HEK293 (cell line): ENCODE measurements around the gene BMPR1A.

Experiments used
- CTCF ChIA-PET: fragments of 350-600 bp; formaldehyde crosslinking; extraction: SDS; loops from one replicate; lab custom pipeline; 2021; ENCODE audit warnings: antibody characterized with exemption; lab: Yijun Ruan, JAX
- POLR2A ChIA-PET: fragments of 300-600 bp; formaldehyde crosslinking; extraction: SDS; loops from one replicate; lab custom pipeline; 2020; ENCODE audit warnings: antibody characterized with exemption, inconsistent platforms; lab: Yijun Ruan, JAX
- H3K27ac ChIP-seq: fragments of 200-500 bp; sonication (Bioruptor generic); 2 replicates; pipeline ENCODE4 v1.5.1; 2014; ENCODE audit warnings: low read depth, low read length, control low read depth, inconsistent platforms; ENCODE audit errors: extremely low read depth
- H3K36me3 ChIP-seq, 2 experiments: fragments of 200-500 bp in 1 of 2; sonication (Bioruptor generic) in 1 of 2; 1 replicate in 1 of 2; 2 replicates in 1 of 2; pipeline ENCODE4 v1.5.1; 2014 to 2017; ENCODE audit warnings: inconsistent platforms in 2 of 2, low read length in 2 of 2; ENCODE audit not compliant: control insufficient read depth in 2 of 2, insufficient read depth in 1 of 2
- H3K4me1 ChIP-seq: fragments of 200-500 bp; sonication (Bioruptor generic); 2 replicates; pipeline ENCODE4 v1.5.1; 2014; ENCODE audit warnings: mild to moderate bottlenecking, low read length, inconsistent platforms; ENCODE audit not compliant: control insufficient read depth, insufficient read depth
- H3K4me3 ChIP-seq: 2 replicates; pipeline ENCODE4 v1.5.1; 2011; ENCODE audit warnings: low read depth, mild to moderate bottlenecking, control low read depth, low read length, moderate library complexity
- H3K9me3 ChIP-seq: fragments of 200-500 bp; sonication (Bioruptor generic); 2 replicates; pipeline ENCODE4 v1.5.1; 2014; ENCODE audit warnings: low read depth, low read length, inconsistent platforms; ENCODE audit not compliant: control insufficient read depth, insufficient read depth
- GLIS1 ChIP-seq: fragments of 450-650 bp; formaldehyde crosslinking; IDR thresholded peaks from 2 replicates; pipeline ENCODE4 v1.5.1; 2016; ENCODE audit warnings: missing biosample characterization, missing genetic modification characterization
- KLF16 ChIP-seq: fragments of 450-650 bp; formaldehyde crosslinking; IDR thresholded peaks from 2 replicates; pipeline ENCODE4 v1.5.1; 2017; ENCODE audit warnings: missing biosample characterization, missing genetic modification characterization
- MZF1 ChIP-seq: fragments of 450-650 bp; formaldehyde crosslinking; IDR thresholded peaks from 2 replicates; pipeline ENCODE4 v1.5.1; 2017; ENCODE audit warnings: missing biosample characterization, missing genetic modification characterization, borderline replicate concordance
- ZNF140 ChIP-seq: fragments of 450-650 bp; formaldehyde crosslinking; IDR thresholded peaks from 2 replicates; pipeline ENCODE4 v1.5.1; 2016; ENCODE audit warnings: missing biosample characterization, missing genetic modification characterization
- ZNF146 ChIP-seq: fragments of 450-650 bp; formaldehyde crosslinking; IDR thresholded peaks from 2 replicates; pipeline ENCODE4 v1.5.1; 2016; ENCODE audit warnings: missing biosample characterization, missing genetic modification characterization
- ZNF16 ChIP-seq: fragments of 450-650 bp; formaldehyde crosslinking; IDR thresholded peaks from 2 replicates; pipeline ENCODE4 v1.5.1; 2016; ENCODE audit warnings: low read depth, missing biosample characterization, missing genetic modification characterization
- ZNF24 ChIP-seq: fragments of 450-650 bp; formaldehyde crosslinking; IDR thresholded peaks from 2 replicates; pipeline ENCODE4 v1.5.1; 2016; ENCODE audit warnings: missing biosample characterization, missing genetic modification characterization
- ZNF600 ChIP-seq: fragments of 450-650 bp; formaldehyde crosslinking; IDR thresholded peaks from 2 replicates; pipeline ENCODE4 v1.5.1; 2016; ENCODE audit warnings: missing biosample characterization, missing genetic modification characterization
- ZNF768 ChIP-seq: fragments of 450-650 bp; formaldehyde crosslinking; IDR thresholded peaks from 2 replicates; pipeline ENCODE4 v1.5.1; 2018; ENCODE audit warnings: missing biosample characterization, mild to moderate bottlenecking, missing genetic modification characterization
- ZNF791 ChIP-seq: fragments of 450-650 bp; formaldehyde crosslinking; IDR thresholded peaks from 2 replicates; pipeline ENCODE4 v1.5.1; 2016; ENCODE audit warnings: missing biosample characterization, missing genetic modification characterization
- TF ChIP-seq, protein P1 (sequence below): fragments of 450-650 bp; formaldehyde crosslinking; IDR thresholded peaks from 2 replicates; pipeline ENCODE4 v1.5.1; 2016; ENCODE audit warnings: missing biosample characterization, missing genetic modification characterization
- TF ChIP-seq, protein P2 (sequence below): fragments of 450-650 bp; formaldehyde crosslinking; IDR thresholded peaks from 2 replicates; pipeline ENCODE4 v1.5.1; 2017; ENCODE audit warnings: missing biosample characterization, missing genetic modification characterization
- TF ChIP-seq, protein P3 (sequence below): fragments of 450-650 bp; formaldehyde crosslinking; IDR thresholded peaks from 2 replicates; pipeline ENCODE4 v1.5.1; 2016; ENCODE audit warnings: missing biosample characterization, missing genetic modification characterization
- TF ChIP-seq, protein P4 (sequence below): fragments of 450-650 bp; formaldehyde crosslinking; IDR thresholded peaks from 2 replicates; pipeline ENCODE4 v1.5.1; 2017; ENCODE audit warnings: missing biosample characterization, mild to moderate bottlenecking, missing genetic modification characterization, moderate library complexity
- TF ChIP-seq, protein P5 (sequence below): fragments of 450-650 bp; formaldehyde crosslinking; IDR thresholded peaks from 2 replicates; pipeline ENCODE4 v1.5.1; 2017; ENCODE audit warnings: missing biosample characterization, missing genetic modification characterization
- TF ChIP-seq, protein P6 (sequence below): fragments of 450-650 bp; formaldehyde crosslinking; IDR thresholded peaks from 2 replicates; pipeline ENCODE4 v1.5.1; 2016; ENCODE audit warnings: missing biosample characterization, missing genetic modification characterization

The BMPR1A gene

DNA sequence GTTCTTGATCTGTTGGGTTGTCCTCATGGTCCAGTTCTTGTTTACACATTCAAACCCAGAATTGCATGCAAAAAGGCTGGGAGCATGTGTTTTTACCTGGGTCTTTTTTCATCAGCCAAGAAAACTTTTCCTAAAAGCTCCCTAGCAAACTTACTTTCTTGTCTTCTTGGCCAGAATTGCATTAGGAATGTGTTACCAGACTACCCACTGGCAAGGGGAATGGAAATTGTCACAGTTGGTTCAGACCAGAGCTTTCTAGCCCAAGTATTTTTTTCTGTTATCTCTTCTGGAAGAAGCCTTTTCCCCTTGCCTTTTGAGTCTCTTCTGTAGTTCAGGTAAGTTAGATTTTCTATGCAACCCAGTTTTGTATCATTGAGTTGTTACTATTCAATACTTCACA is 77.5 kb downstream of the BMPR1A start:
- no peaks in the 10 kb centered on the region for H3K9me3 ChIP-seq
- no peaks in the 10 kb centered on the region; a peak in 1 of 3 replicates for H3K36me3 ChIP-seq
- ChIA-PET CTCF (interaction anchor here (0.6 to 0.7 kb wide), 4 partner anchors 33 to 232 kb away, joined by 3 to 4 read pairs (median 4); no protein-coding TSS in a partner anchor), POLR2A (no interaction called here)
- TF ChIP-seq, protein P1, sequence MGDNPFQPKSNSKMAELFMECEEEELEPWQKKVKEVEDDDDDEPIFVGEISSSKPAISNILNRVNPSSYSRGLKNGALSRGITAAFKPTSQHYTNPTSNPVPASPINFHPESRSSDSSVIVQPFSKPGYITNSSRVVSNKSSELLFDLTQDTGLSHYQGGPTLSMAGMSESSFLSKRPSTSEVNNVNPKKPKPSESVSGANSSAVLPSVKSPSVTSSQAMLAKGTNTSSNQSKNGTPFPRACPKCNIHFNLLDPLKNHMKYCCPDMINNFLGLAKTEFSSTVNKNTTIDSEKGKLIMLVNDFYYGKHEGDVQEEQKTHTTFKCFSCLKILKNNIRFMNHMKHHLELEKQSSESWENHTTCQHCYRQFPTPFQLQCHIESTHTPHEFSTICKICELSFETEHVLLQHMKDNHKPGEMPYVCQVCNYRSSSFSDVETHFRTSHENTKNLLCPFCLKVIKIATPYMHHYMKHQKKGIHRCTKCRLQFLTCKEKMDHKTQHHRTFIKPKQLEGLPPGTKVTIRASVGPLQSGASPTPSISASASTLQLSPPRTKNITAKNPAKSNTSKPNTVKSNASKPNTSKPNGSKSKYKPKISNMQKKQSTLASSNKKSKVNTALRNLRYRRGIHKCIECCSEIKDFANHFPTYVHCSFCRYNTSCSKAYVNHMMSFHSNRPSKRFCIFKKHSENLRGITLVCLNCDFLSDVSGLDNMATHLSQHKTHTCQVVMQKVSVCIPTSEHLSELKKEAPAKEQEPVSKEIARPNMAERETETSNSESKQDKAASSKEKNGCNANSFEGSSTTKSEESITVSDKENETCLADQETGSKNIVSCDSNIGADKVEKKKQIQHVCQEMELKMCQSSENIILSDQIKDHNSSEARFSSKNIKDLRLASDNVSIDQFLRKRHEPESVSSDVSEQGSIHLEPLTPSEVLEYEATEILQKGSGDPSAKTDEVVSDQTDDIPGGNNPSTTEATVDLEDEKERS: no peak
- H3K4me3 ChIP-seq: no peak overlapping the region
- no peak overlapping the region for H3K27ac ChIP-seq
- H3K4me1 ChIP-seq: peaks cover 27% of the 10 kb centered on the region

DNA sequence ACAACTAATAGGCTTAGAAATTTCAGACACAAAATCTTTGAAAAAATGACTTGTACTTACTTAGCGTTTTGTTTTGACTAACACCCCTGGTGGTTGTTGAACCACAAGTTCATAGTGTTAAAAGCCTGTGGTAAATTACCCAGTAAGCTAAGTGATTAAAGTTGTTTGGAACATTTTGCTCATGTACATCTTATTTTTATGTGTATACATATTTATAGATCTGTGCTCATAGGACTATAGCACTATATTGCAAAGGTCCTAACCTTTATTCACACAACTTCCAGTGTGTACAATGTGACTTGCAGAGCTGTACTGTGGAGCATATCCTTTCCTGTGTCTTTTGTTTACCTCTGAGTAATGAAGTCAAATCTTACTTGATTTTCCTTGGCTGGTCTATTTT is 79.6 kb downstream of the BMPR1A start:
- Histone ChIP-seq H3K9me3 (no peaks in the 10 kb centered on the region), H3K36me3 (peaks cover 0 to 6% of the 10 kb centered on the region in 2 experiments; a peak in 2 of 3 replicates), H3K27ac (no peak overlapping the region), H3K4me1 (peaks cover 20% of the 10 kb centered on the region), H3K4me3 (no peak overlapping the region)
- ChIA-PET POLR2A (no interaction called here), CTCF (interaction anchor here (0.6 to 1.0 kb wide), 5 partner anchors 8 to 147 kb away, joined by 3 to 5 read pairs (median 4); no protein-coding TSS in a partner anchor)
- no peak for TF ChIP-seq ZNF140
- TF ChIP-seq, protein P2, sequence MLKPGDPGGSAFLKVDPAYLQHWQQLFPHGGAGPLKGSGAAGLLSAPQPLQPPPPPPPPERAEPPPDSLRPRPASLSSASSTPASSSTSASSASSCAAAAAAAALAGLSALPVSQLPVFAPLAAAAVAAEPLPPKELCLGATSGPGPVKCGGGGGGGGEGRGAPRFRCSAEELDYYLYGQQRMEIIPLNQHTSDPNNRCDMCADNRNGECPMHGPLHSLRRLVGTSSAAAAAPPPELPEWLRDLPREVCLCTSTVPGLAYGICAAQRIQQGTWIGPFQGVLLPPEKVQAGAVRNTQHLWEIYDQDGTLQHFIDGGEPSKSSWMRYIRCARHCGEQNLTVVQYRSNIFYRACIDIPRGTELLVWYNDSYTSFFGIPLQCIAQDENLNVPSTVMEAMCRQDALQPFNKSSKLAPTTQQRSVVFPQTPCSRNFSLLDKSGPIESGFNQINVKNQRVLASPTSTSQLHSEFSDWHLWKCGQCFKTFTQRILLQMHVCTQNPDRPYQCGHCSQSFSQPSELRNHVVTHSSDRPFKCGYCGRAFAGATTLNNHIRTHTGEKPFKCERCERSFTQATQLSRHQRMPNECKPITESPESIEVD (tag by site-specific recombination): peak; percentile 61
- TF ChIP-seq GLIS1 (tag by site-specific recombination): 0 out of 2 replicates have a peak, but pooled peaks have one; percentile 19

DNA sequence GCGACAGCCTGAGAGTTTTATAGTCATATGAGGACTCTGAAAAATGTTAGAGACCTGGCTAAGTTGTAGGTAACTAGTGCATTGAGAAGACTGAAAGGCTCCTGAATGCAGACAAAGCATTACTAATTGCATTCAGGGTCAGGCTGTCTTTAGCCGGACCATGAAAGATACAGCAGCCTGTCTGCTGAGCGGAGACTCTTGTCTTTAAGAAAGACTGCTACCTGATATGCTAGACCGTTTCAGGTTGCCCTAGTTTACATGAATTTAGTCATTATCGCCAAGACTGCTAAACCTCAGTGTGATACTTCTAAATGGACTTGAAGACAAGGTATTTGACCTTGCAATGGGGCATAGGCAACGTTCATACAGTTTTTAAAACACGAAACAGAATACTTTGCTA is 81.2 kb downstream of the BMPR1A start:
- Histone ChIP-seq H3K4me1 (peaks cover 20% of the 10 kb centered on the region), H3K9me3 (no peaks in the 10 kb centered on the region), H3K27ac (no peak overlapping the region), H3K36me3 (peaks cover 0 to 17% of the 10 kb centered on the region in 2 experiments; a peak in 2 of 3 replicates), H3K4me3 (no peak overlapping the region)
- ChIA-PET CTCF (no interaction called here), POLR2A (no interaction called here)
- TF ChIP-seq, protein P3, sequence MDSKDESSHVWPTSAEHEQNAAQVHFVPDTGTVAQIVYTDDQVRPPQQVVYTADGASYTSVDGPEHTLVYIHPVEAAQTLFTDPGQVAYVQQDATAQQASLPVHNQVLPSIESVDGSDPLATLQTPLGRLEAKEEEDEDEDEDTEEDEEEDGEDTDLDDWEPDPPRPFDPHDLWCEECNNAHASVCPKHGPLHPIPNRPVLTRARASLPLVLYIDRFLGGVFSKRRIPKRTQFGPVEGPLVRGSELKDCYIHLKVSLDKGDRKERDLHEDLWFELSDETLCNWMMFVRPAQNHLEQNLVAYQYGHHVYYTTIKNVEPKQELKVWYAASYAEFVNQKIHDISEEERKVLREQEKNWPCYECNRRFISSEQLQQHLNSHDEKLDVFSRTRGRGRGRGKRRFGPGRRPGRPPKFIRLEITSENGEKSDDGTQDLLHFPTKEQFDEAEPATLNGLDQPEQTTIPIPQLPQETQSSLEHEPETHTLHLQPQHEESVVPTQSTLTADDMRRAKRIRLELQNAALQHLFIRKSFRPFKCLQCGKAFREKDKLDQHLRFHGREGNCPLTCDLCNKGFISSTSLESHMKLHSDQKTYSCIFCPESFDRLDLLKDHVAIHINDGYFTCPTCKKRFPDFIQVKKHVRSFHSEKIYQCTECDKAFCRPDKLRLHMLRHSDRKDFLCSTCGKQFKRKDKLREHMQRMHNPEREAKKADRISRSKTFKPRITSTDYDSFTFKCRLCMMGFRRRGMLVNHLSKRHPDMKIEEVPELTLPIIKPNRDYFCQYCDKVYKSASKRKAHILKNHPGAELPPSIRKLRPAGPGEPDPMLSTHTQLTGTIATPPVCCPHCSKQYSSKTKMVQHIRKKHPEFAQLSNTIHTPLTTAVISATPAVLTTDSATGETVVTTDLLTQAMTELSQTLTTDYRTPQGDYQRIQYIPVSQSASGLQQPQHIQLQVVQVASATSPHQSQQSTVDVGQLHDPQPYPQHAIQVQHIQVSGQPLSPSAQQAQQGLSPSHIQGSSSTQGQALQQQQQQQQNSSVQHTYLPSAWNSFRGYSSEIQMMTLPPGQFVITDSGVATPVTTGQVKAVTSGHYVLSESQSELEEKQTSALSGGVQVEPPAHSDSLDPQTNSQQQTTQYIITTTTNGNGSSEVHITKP (tag by site-specific recombination): no peak
- TF ChIP-seq KLF16 (tag by site-specific recombination) (no peak), ZNF768 (tag by site-specific recombination) (no peak), ZNF24 (no peak), ZNF600 (no peak), MZF1 (tag by site-specific recombination) (no peak), ZNF791 (tag by site-specific recombination) (no peak), ZNF146 (tag by site-specific recombination) (no peak), ZNF16 (tag by site-specific recombination) (no peak)
- TF ChIP-seq, protein P4, sequence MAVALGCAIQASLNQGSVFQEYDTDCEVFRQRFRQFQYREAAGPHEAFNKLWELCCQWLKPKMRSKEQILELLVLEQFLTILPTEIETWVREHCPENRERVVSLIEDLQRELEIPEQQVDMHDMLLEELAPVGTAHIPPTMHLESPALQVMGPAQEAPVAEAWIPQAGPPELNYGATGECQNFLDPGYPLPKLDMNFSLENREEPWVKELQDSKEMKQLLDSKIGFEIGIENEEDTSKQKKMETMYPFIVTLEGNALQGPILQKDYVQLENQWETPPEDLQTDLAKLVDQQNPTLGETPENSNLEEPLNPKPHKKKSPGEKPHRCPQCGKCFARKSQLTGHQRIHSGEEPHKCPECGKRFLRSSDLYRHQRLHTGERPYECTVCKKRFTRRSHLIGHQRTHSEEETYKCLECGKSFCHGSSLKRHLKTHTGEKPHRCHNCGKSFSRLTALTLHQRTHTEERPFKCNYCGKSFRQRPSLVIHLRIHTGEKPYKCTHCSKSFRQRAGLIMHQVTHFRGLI (tag by site-specific recombination): no peak
- TF ChIP-seq, protein P5, sequence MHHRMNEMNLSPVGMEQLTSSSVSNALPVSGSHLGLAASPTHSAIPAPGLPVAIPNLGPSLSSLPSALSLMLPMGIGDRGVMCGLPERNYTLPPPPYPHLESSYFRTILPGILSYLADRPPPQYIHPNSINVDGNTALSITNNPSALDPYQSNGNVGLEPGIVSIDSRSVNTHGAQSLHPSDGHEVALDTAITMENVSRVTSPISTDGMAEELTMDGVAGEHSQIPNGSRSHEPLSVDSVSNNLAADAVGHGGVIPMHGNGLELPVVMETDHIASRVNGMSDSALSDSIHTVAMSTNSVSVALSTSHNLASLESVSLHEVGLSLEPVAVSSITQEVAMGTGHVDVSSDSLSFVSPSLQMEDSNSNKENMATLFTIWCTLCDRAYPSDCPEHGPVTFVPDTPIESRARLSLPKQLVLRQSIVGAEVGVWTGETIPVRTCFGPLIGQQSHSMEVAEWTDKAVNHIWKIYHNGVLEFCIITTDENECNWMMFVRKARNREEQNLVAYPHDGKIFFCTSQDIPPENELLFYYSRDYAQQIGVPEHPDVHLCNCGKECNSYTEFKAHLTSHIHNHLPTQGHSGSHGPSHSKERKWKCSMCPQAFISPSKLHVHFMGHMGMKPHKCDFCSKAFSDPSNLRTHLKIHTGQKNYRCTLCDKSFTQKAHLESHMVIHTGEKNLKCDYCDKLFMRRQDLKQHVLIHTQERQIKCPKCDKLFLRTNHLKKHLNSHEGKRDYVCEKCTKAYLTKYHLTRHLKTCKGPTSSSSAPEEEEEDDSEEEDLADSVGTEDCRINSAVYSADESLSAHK: peak; percentile 90
- TF ChIP-seq, protein P6, sequence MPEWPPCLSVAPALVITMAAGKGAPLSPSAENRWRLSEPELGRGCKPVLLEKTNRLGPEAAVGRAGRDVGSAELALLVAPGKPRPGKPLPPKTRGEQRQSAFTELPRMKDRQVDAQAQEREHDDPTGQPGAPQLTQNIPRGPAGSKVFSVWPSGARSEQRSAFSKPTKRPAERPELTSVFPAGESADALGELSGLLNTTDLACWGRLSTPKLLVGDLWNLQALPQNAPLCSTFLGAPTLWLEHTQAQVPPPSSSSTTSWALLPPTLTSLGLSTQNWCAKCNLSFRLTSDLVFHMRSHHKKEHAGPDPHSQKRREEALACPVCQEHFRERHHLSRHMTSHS (tag by site-specific recombination): no peak
